SKM-1 (cell line): ENCODE results near the gene RANBP10.

Experiments used
- DNase-seq: peaks from one replicate; lab custom pipeline; 2025; ENCODE audit not compliant: unreplicated experiment; lab: John Stamatoyannopoulos, UW

Gene RANBP10

DNA sequence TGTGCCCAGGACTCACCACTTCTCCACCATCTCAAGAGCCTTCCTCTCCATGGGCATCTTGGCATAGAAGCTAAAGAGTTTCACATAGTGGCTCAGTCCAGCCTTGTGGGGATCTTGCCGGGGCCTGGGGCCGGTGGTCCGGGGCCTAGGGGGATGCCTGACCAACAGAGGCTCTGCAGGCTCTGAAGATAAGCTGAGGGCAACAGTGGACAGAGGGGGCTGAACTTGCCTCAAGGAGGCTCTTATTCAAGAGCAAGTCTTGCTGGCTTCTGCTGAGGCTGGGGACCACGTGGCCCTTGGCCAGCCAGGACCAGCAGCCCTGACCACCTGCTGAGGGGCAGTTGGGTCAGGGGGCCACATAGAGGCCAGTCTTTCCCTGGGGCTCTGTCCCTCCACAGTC is 22.3 kb upstream of the RANBP10 start:
- DNase-seq, result no peak

DNA sequence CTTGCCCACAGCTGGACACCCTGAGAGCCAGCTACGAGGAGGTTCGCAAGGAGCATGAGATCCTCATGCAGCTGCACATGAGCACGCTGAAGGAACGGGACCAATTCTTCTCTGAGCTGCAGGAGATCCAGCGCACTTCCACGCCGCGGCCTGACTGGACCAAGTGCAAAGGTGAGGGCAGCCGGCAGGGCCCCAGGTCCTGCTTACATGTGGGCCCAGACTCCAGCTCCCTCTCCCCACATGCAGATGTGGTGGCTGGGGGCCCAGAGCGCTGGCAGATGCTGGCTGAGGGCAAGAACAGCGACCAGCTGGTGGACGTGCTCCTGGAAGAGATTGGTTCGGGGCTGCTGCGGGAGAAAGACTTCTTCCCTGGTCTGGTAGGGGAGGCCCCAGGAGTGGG is 19.5 kb upstream of the RANBP10 start:
- DNase-seq, result no peak

DNA sequence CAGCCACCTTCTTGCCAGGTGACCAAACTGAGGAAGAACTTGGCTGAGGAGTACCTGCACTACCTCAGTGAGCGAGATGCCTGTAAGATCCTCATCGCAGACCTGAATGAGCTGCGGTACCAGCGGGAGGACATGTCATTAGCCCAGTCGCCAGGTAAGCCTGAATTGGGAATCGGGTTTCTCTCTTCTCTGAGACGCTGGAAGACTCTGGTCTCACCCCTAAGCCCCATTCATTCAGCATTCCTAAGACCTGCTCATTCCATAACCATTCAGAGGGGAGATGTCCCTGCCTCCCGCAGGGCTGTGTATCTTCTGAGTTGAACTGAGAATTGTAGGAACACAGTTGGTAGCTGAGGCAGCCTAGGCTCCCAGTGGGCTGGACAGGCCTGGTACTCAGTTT is 18.8 kb upstream of the RANBP10 start:
- no peak for DNase-seq

DNA sequence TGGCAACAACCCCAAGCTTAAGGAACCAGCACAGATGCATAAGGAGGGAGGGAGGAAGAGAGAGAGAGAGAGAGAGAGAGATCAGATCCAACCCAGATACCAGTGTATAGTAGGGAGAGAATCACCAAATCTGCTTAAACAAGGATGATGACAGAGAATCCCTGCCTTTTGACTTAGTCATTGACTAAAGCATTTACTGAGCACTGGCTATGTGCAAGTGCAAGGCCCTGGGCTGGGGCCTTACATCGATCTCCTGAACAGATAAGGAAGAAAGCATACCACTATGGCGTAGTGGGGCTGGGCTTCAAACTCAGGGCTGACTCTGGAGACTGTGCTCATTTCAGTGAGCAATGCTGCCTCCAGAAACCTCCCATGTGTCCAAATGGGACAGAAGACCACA is 16.2 kb upstream of the RANBP10 start:
- DNase-seq, result no peak

DNA sequence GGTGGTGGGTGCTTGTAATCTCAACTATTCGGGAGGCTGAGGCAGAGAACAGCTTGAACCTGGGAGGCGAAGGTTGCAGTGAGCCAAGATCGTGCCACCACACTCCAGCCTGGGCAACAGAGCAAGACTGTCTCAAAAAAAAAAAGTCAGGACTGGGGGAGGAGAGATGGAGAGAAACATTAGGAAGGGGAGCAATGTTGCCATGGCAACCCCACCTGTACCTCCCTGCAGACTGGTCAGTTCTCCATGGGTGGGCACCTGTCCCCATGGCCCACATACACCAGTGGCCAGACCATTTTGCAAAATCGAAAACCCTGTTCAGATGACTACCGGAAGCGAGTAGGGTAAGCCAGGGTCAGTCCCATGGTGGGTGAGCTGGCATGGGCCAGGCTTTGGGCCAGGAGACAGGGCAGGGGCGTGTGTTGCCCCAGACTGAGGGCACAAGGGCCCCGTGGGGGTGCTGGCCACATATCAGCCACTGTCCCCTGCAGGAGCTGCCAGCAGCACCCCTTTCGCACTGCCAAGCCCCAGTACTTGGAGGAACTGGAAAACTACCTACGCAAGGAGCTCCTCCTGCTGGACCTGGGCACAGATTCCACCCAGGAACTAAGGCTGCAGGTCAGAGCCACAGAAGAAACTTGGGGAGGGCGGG is 14.4 kb upstream of the RANBP10 start:
- DNase-seq, result no peak

DNA sequence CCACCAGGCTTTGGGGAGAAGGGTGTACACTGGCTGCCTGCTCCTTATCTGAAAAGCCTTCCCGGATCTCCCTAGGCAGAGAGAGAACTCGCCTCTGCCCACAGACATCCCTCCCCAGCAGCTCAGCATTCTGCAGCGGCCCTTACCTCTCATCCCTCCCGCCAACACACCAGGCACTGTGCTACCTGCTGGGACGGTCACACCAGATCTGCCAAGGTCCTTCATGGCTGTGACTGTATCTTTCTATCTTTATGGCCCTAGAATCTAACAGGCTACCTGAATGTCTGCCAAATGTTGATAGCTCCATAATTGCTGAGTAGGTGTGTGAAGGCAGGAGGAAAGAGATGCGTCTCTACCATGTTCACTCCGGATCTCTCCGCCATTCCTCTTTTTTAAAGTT is 8.2 kb upstream of the RANBP10 start:
- no peak for DNase-seq

DNA sequence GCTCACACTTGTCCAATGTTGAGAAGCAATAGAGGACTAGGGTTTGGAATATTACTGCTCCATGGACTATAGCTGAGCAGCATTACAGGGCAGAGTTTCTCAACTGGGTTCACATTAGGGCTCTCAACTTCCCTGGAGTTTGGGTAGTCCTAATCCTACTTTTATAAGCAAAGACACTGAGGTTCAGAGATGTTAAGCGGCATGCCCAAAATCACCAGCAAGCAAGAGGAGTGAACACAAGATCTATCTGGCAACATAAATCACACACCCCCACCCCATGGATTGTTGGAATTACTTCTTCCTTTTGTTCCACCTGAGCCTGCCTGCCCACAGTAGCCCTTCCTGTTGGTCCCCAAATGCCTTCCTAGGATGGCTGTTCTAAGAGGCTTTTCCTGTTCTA is 5.5 kb upstream of the RANBP10 start:
- no peak for DNase-seq

DNA sequence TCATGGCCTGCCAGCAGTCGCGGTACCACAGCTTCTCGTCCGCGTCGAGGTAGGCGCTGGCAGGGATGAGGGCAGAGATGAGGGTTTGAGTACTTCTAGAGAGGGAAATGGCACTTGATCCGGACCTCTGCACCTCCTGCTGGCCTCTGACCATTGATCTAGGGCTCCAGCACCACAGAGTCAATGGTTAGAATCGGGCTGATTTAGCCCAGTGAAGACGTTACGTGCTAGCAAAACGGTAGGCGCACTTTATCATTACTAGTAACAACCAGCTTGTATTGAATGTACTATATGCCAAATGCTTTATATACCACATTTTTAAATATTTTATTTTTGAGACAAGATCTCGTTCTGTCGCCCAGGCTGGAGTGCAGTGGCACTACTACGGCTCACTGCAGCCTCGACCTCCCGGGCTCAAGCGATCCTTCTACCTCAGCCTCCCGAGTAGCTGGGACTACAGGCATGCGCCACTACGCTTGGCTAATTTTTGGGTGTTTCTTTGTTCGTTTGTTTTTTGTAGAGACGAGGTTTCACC is 855 bp upstream of the RANBP10 start:
- no peak for DNase-seq

DNA sequence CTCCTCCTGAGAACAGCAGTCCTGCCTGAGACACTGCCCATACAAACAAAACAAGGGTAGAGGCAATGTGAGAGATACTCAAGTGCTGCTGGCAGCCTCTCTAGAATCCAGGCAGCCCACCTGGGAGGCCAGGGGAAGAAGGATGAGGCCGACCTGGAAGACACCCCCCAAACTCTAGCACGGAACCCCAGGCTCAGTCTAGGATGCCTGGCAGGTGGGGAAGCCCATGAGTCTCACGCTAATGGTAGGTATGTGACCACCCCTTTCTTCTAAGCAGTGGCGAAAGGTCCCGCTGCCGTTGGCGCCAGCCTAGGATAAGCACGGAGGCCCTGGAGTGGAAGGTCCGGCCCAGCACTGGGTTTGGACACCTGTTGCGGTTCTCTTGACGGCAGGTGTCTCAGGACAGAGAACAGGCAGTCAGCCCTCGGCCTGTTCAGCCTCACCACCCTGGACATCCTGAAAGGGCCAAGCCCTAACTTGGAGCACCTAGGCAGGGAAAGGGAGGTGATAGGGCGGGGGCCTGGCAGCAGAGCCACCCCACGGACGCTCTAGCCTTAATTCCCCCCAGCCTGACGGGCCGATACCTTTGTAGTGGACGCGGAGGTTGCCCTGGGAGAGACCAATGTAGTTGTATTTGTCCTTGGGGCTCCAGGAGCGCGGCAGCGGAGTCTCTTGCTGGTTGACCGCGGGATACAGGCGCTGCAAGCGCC is 487 bp downstream of the RANBP10 start:
- DNase-seq, result no peak

DNA sequence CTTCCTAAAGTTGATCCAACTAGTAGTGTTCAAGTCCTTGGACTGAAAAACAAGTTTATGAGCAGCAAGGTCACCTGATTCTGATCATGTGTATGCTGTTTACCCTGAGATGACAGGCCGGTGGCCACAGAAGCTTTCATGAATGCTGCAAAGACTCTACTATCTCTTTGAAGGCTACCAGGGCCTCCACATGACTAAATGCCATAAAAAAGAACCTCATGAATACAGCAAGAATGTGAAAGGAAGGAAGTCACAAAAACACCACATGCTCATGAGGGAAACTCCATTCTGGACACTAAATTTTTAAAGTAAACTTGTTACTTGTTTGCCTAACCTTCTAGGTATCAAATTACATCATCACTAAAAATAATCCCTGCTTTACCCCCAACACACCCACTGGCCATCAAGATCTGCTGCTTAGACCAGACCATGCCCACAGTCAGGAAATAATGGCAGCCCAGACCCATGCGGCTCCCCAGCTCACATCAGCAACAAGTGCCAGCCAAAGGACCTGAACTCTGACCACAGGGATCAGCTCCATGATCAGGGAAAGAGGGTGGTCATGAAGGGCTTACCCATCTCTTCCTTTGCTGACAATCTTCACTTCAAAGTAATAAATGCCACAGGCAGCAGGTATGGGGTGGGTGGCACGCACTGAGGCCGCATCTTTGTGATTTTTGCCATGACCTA is 1.4 kb downstream of the RANBP10 start:
- no peak for DNase-seq

DNA sequence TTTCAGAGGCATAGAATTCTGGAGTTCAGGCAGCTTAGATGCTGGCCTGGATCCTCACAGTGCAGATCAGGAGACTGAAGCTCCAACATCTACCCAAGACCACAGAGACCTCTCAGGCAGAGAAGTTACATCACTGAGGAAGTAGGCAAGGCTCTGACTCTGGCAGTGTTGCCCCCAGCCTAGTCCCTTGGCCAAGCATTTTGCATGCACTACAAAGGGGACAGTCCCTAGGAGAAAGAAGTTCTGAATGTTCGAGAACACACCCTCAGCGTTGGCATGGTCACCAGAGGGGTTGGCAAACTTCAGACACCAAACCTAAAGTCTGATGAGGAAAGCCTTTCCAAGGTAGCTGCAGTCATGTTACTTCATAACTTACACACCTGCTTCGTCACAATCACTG is 2.5 kb downstream of the RANBP10 start:
- no peak for DNase-seq

DNA sequence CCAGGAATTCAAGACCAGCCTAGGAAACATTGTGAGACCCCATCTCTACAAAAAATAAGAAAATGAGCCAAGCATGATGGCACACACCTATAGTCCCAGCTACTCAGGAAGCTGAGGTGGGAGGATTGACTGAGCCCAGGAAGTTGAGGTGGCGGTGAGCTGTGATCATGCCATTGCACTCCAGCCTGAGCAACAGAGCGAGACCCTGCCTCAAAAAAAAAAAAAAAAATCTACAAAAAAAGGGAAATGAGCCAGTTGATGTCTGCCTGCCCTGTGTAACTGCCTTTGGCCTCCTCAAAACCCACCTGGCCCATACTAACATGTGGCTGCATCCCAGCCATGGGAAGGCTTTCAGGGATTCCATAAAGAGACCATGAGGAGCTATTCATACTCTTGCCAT is 4.5 kb downstream of the RANBP10 start:
- DNase-seq, result no peak

DNA sequence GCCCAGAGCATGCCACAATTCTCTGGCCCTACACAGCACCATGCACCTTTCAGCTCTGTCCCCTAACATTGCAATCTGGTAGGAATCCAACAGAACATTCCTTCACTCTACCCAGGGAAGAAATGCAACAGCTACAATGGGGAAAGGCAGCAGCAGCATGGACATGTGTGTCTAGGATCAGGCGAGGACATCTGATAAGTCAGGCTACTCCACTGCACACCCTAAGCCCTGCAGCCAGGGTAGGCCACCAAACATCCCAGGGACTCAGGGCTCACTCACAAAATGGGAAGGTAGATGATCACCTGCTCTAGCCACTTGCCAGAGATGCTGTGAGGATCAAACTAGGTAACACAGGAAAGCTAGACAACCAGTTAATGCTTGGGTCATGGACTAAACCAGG is 5.1 kb downstream of the RANBP10 start:
- no peak for DNase-seq

DNA sequence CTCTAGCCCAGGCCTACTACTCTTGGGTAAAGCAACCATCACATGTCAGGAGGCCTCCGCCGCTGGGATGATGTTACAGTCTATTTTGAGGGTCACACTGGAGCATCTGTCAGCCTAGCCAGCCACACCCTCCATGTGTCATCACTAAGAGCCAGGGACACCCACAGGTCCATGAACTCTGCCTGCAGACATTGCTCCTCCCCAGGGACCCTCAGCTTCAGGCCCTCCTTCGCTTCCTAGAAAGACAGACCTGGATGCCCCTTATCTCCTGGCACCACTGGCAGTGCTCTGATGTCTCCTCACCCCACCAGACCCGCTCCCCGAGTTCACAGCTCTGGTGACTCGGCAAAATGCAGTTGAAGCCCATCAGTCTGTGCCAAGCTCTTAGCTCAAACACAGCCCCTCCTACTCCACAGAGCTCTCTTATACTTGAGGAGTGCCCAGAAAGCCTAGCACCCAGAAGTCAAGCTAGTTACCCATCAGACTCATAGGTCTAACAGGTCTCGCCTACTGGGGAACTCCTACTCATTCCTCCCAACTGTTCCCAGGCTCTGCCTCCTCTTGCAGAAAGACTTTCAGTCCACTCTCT is 5.9 kb downstream of the RANBP10 start:
- no peak for DNase-seq

DNA sequence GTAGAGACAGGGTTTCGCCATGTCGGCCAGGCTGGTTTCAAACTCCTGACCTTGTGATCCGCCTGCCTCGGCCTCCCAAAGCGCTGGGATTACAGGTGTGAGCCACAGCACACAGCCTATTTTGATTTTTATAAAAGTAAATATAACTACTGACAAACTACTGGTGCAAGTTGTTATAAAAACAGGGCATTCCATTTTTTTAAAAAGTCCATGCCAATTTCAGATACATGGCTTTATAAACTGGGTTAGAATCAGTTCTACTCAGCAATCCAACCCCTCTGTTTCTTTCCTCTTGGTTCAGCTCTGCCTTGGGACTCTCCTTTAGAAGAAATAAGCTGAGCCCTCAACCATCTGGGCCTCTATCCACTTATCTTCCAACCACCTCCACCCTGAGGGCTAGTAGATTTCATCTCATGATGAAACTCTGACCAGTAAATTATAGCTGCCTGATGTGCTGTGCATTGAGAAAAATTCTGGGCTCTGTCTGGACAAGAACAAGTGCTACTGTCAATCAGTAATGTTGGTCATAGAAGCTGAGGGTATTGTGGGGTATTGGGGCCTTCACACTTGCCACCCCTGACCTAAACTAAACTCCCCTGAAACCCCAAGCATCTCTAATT is 10.2 kb downstream of the RANBP10 start:
- DNase-seq, result no peak

DNA sequence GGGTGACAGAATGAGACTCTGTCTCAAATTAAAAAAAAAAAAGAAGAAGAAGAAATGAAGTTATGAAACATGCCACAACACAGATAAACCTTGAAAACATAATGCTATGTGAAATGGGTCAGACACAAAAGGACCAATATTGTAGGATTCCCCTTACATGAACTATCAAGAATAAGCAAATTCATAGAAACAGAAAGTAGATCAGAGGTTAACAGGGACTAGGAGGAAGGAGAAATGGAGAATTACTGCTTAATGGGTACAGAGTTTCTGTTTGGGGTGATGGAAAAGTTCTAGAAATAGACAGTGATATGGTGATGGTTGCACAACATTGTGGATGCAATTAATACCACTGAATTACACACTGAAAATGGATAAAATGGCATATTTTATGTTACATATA is 16.3 kb downstream of the RANBP10 start:
- DNase-seq, result no peak

DNA sequence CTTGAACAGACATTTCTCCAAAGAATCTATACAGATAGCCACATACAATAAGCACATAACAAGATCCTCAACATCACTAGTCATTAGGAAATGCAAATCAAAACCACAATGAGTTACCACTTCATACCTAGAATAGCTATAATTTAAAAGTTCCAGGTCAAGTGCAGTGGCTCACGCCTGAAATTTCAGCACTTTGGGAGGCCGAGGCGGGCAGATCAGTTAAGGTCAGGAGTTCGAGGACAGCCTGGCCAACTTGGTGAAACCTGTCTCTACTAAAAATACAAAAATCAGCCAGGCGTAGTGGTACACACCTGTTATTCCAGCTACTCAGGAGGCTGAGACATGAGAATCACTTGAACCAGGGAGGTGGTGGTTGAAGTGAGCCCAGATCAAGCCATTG is 19.9 kb downstream of the RANBP10 start:
- no peak for DNase-seq

DNA sequence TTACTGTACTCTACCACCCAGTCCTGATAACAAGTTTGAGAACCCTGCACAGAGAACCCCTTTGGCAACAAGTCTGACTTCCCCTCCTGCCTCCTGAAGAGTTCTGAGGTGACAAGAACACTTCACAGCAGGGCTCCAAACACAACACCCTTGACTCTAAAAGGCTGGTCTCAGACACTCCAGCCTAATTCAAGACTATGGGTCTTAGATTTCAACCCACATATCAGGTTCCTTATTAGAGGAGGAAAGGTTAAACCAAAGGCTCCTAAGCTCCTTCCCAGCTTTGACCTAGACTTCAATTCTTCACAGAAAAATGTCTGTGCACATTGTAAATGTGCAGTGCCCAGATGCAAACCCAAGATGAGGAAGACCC is 23.0 kb downstream of the RANBP10 start:
- DNase-seq, result no peak

DNA sequence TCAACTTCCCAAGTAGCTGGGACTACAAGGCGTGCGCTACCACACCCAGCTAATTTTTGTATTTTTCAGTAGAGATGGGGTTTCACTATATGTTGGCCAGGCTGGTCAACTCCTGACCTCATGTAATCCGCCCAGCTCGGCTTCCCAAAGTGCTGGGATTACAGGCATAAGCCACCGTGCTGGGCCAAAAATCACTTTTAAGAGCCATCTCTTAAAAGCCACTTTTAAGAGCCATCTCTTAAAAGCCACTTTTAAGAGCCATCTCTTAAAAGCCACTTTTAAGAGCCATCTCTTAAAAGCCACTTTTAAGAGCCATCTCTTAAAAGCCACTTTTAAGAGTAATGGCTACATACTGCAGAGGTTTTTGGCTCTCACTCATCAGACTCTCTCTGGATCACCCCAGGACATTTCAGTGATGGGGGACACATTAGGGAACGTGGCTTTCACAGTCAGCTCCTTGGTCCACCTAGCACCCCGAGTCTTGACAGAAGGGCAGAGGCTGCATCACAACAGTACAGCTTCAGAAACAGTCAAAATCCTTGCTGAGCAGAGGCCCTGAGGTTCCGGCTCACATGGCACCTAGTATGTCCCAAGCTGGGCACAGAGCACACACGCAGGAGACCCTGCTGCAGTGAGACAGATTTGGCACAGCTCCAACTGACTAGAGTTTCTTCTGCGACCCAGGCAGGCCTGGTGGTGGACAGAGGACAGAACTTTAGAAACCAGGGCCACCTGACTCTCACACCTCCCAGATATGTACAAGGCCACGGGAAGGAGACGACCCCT is 23.6 kb downstream of the RANBP10 start:
- DNase-seq, result no peak

DNA sequence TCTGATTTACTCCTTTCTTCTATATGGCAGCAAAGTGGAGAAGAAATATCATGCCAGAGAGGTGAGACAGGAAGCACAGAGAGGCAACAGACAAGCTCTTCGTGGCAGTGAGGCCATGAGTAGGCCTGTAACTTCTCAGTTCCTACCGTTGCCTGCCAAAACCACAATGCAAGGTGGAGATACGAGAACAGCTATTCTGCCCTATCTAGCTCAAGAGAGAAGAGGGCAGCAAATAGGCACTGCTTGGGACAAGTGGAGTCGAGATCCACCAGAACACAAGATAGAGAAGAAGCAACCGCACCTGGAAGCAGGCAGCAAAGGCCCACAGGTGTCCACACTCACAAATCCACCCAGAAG is 24.8 kb downstream of the RANBP10 start:
- DNase-seq, result no peak
